PFSK-1 (cell line): ENCODE data around the gene RASL12.

Source experiments
- POLR2AphosphoS5 ChIP-seq: IDR thresholded peaks from 2 replicates; pipeline ENCODE4 v1.6.1; 2012; ENCODE audit warnings: low read depth, mild to moderate bottlenecking, control low read depth, low read length, moderate library complexity
- REST ChIP-seq, 2 experiments: IDR thresholded peaks; 2 replicates each; pipeline versions ENCODE4 v1.6.1 to v1.8.0; 2011 to 2012; ENCODE audit warnings: low read depth in 2 of 2, low read length in 2 of 2, control low read depth in 1 of 2, inconsistent platforms in 1 of 2, mild to moderate bottlenecking in 1 of 2, moderate library complexity in 1 of 2; ENCODE audit not compliant: insufficient read depth in 1 of 2

GRCh38 chr15:65020419-65020818 lies 47.4 kb downstream of the RASL12 start:
- TF ChIP-seq REST (IDR thresholded peaks at IDR 0.05; ENCODE audit: insufficient read depth in 1 of 2, low read depth in 2 of 2, low read length in 2 of 2): no peak
- TF ChIP-seq POLR2AphosphoS5: no peak
